ENCODE data around the gene TRIM31. TPM values are rescaled to one million over a fixed set of nuclear protein-coding genes. Genes with fewer than 3 reads are reported as not detected.
A peak's percentile ranks its signal among the peaks of the same experiment; 100 is the strongest.

TRIM31 gene
- total and polyA plus RNA-seq, 10 of the 15 experiments (the other 5 are each of a cell fraction or from before 2014, with no cell fraction given) = 0.09 to 20.5 (median 0.31) TPM; not detected in 3

- under 1% methylated on average over 40 of the region's 47 CpGs for WGBS (ENCODE audit: insufficient coverage, insufficient replicate concordance, low lambda C conversion rate, missing lambda C conversion rate)
- Histone ChIP-seq H3K4me3 (no peak overlapping the region), H3K4me2 (ENCODE audit: control insufficient read depth, insufficient read depth) (peak overlapping the region; percentile 72), H3K27me3 (replicated peaks in 1 of 2; ENCODE audit: control insufficient read depth in 2 of 2, insufficient read depth in 2 of 2, low read length in 1 of 2) (peaks cover 12 to 27% of the 10 kb centered on the region in 2 experiments), H3K79me2 (ENCODE audit: control insufficient read depth, insufficient read depth, low read length) (no peaks in the 10 kb centered on the region), H4K20me1 (ENCODE audit: control insufficient read depth, insufficient read depth) (no peaks in the 10 kb centered on the region), H3K9me3 (replicated peaks; ENCODE audit: control insufficient read depth, insufficient read depth, low read length) (no peaks in the 10 kb centered on the region), H3K36me3 (ENCODE audit: control insufficient read depth in 2 of 2, insufficient read depth in 2 of 2, low read length in 1 of 2) (no peaks in the 10 kb centered on the region), H3K27ac (ENCODE audit: control insufficient read depth, insufficient read depth) (no peak overlapping the region), H2AFZ (ENCODE audit: control insufficient read depth, low read depth, low read length) (no peak overlapping the region), H3K9ac (ENCODE audit: control insufficient read depth, insufficient read depth, low read length) (no peak overlapping the region), H3K4me1 (ENCODE audit: control insufficient read depth, insufficient read depth, low read length) (peaks cover 19% of the 10 kb centered on the region)
- ChIA-PET CTCF (interaction anchor here (0.6 to 6.6 kb wide), 11 partner anchors 9 to 453 kb away, joined by 3 to 561 read pairs (median 4); partner anchors contain the start of genes TRIM31 and TRIM40), POLR2A (interaction anchor here (1.6 kb wide), 1 partner anchor 24 kb away, joined by 4 read pairs; no protein-coding TSS in a partner anchor), RAD21 (ENCODE audit: unreplicated experiment) (interaction anchor here (1.3 to 9.0 kb wide), 5 partner anchors 25 to 132 kb away, joined by 3 to 333 read pairs (median 38); partner anchors contain the start of genes PPP1R11 and TRIM40), SMC1A (ENCODE audit: uncharacterized antibody, unreplicated experiment) (interaction anchor here (16.6 kb wide), 1 partner anchor 30 kb away, joined by 647 read pairs; the partner anchor contains the start of gene TRIM40)
- 0 out of 2 replicates have a peak, but pooled peaks have one; percentile 23 for TF ChIP-seq IKZF1 (conservative IDR thresholded peaks at IDR 0.05)
- no peak; a peak in 1 of 4 replicates for TF ChIP-seq BHLHE40 (IDR thresholded peaks at IDR 0.05; ENCODE audit: borderline replicate concordance in 1 of 2, low read depth in 2 of 2, low read length in 1 of 2)
- peak; percentile 78 for TF ChIP-seq SUZ12 (IDR thresholded peaks at IDR 0.05; ENCODE audit: unreplicated experiment)
- ATAC-seq = 0 out of 3 replicates have a peak, but pooled peaks have one; percentile 2
- intact Hi-C loops (cut with micrococcal nuclease; ENCODE audit: unreplicated experiment) (no loop called here), in situ Hi-C loops (cut with MboI) (no loop called here)
- FAIRE-seq = peak; percentile 61
- no TSS peak for BruUV-seq (replicated peaks)
- no peak for DNase-seq (ENCODE audit: low read depth, low spot score)
These were observed 12.1 kb downstream of the TRIM31 start for GRCh38 chr6:30100585-30101443.

GRCh38 chr6:30100154-30100553 is 12.7 kb downstream of the TRIM31 start:
- WGBS (ENCODE audit: insufficient coverage, insufficient replicate concordance, low lambda C conversion rate, missing lambda C conversion rate) = 29% methylated on average over 8 of the region's 8 CpGs
- Histone ChIP-seq H2AFZ (ENCODE audit: control insufficient read depth, low read depth, low read length) (no peak overlapping the region), H3K4me1 (ENCODE audit: control insufficient read depth, insufficient read depth, low read length) (peaks cover 19% of the 10 kb centered on the region), H3K79me2 (ENCODE audit: control insufficient read depth, insufficient read depth, low read length) (no peaks in the 10 kb centered on the region), H3K27me3 (replicated peaks in 1 of 2; ENCODE audit: control insufficient read depth in 2 of 2, insufficient read depth in 2 of 2, low read length in 1 of 2) (peaks cover 12 to 32% of the 10 kb centered on the region in 2 experiments), H3K27ac (ENCODE audit: control insufficient read depth, insufficient read depth) (no peak overlapping the region), H3K4me3 (no peak overlapping the region), H3K9me3 (replicated peaks; ENCODE audit: control insufficient read depth, insufficient read depth, low read length) (no peaks in the 10 kb centered on the region), H3K36me3 (ENCODE audit: control insufficient read depth in 2 of 2, insufficient read depth in 2 of 2, low read length in 1 of 2) (no peaks in the 10 kb centered on the region), H4K20me1 (ENCODE audit: control insufficient read depth, insufficient read depth) (no peaks in the 10 kb centered on the region), H3K9ac (ENCODE audit: control insufficient read depth, insufficient read depth, low read length) (no peak overlapping the region), H3K4me2 (ENCODE audit: control insufficient read depth, insufficient read depth) (no peak overlapping the region; the same call in 1 of the 2 replicates)
- RAD21 ChIA-PET (ENCODE audit: unreplicated experiment) = no interaction called here
- POLR2A ChIA-PET = no interaction called here
- SMC1A ChIA-PET (ENCODE audit: uncharacterized antibody, unreplicated experiment) = interaction anchor here (1.0 to 1.2 kb wide), 2 partner anchors 31 to 34 kb away, joined by 3 to 4 read pairs; no protein-coding TSS in a partner anchor
- CTCF ChIA-PET = interaction anchor here (0.7 kb wide), 1 partner anchor 31 kb away, joined by 4 read pairs; no protein-coding TSS in a partner anchor
- in situ Hi-C loops (cut with MboI) (no loop called here), intact Hi-C loops (cut with micrococcal nuclease; ENCODE audit: unreplicated experiment) (no loop called here)
- BruUV-seq (replicated peaks) = no TSS peak
- ATAC-seq (no peak), DNase-seq (ENCODE audit: low read depth, low spot score) (no peak), FAIRE-seq (no peak)
- TF ChIP-seq TCF3 (IDR thresholded peaks at IDR 0.05; ENCODE audit: borderline replicate concordance, insufficient read depth, low read depth, low read length) = no peak
- no peak for TF ChIP-seq KDM1A (IDR thresholded peaks at IDR 0.05; ENCODE audit: borderline replicate concordance)
- TF ChIP-seq CBX5 (IDR thresholded peaks at IDR 0.05; ENCODE audit: low read depth) = no peak
- TF ChIP-seq, protein P1, sequence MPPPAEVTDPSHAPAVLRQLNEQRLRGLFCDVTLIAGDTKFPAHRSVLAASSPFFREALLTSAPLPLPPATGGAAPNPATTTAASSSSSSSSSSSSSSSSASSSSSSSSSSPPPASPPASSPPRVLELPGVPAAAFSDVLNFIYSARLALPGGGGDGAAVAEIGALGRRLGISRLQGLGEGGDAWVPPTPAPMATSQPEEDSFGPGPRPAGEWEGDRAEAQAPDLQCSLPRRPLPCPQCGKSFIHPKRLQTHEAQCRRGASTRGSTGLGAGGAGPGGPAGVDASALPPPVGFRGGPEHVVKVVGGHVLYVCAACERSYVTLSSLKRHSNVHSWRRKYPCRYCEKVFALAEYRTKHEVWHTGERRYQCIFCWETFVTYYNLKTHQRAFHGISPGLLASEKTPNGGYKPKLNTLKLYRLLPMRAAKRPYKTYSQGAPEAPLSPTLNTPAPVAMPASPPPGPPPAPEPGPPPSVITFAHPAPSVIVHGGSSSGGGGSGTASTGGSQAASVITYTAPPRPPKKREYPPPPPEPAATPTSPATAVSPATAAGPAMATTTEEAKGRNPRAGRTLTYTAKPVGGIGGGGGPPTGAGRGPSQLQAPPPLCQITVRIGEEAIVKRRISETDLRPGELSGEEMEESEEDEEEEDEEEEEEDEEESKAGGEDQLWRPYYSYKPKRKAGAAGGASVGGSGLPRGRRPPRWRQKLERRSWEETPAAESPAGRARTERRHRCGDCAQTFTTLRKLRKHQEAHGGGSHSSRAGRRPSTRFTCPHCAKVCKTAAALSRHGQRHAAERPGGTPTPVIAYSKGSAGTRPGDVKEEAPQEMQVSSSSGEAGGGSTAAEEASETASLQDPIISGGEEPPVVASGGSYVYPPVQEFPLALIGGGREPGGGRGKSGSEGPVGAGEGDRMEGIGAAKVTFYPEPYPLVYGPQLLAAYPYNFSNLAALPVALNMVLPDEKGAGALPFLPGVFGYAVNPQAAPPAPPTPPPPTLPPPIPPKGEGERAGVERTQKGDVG (CRISPR knock-in tag; IDR thresholded peaks at IDR 0.05) = no peak
- TF ChIP-seq, protein P2, sequence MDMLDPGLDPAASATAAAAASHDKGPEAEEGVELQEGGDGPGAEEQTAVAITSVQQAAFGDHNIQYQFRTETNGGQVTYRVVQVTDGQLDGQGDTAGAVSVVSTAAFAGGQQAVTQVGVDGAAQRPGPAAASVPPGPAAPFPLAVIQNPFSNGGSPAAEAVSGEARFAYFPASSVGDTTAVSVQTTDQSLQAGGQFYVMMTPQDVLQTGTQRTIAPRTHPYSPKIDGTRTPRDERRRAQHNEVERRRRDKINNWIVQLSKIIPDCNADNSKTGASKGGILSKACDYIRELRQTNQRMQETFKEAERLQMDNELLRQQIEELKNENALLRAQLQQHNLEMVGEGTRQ (IDR thresholded peaks at IDR 0.05; ENCODE audit: borderline replicate concordance, low read depth, low read length) = no peak
- TF ChIP-seq TAF1 (IDR thresholded peaks at IDR 0.05; ENCODE audit: borderline replicate concordance, low read depth, low read length) = no peak
- TF ChIP-seq CHD4 (IDR thresholded peaks at IDR 0.05) = no peak

Data from GM12878 (cell line).